IMR-90 (cell line): ENCODE data around the gene TVP23A.

Experiments
- POLR2A ChIP-seq: IDR thresholded peaks from 2 replicates; pipeline ENCODE4 v1.6.1; 2012; ENCODE audit warnings: mild to moderate bottlenecking, low read depth, low read length
- TF ChIP-seq, protein P1 (sequence below): fragments of 150-350 bp; IDR thresholded peaks from 2 replicates; pipeline ENCODE4 v1.6.1; 2017; ENCODE audit warnings: mild to moderate bottlenecking, antibody characterized with exemption, low read length, low read depth
- TF ChIP-seq, protein P2 (sequence below): fragments of 150-350 bp; IDR thresholded peaks from 2 replicates; pipeline ENCODE4 v1.6.1; 2016; ENCODE audit warnings: low read depth, mild to moderate bottlenecking, low read length, moderate library complexity, borderline replicate concordance
- TF ChIP-seq, protein P3 (sequence below): conservative IDR thresholded peaks from 2 replicates; pipeline ENCODE4 v1.5.1; 2012; ENCODE audit warnings: mild to moderate bottlenecking, low read depth, low read length, improper control_type of control experiment

DNA sequence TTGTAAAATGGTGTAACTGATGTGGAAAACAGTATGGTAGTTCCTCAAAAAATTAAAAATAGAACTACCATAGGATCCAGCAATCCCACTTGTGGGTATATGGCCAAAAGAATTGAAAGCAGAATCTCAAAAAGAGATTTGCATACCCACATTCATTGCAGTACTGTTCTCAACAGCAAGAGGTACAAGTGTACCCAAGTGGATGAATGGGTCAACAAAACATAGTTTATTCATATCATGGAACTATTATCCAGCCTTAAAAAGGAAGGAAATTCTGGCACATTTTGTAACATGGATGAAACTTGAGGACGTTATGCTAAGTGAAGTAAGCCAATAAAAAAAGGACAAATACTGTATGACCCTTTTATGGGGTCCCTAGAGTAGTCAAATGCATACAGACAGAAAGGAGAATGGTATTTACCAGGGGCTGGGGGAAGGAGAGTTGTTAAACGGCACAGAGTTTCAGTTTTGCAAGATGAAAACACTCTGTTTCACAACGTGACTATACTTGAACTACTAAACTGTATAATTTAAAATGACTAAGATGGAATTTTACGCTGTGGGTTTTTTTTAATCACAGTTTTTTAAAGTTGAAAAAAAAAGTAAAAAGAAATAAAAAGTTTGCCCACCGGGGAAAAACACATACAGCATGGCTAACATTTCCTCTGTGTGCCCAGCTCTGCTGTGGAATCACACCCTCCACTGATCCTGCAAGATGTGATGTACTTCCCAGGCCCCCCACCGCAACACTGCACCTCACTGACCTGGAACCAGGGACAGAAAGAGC, 6.1 kb downstream of the TVP23A start:
- TF ChIP-seq, protein P1, sequence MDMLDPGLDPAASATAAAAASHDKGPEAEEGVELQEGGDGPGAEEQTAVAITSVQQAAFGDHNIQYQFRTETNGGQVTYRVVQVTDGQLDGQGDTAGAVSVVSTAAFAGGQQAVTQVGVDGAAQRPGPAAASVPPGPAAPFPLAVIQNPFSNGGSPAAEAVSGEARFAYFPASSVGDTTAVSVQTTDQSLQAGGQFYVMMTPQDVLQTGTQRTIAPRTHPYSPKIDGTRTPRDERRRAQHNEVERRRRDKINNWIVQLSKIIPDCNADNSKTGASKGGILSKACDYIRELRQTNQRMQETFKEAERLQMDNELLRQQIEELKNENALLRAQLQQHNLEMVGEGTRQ, result no peak
- TF ChIP-seq POLR2A, result no peak
- TF ChIP-seq, protein P2, sequence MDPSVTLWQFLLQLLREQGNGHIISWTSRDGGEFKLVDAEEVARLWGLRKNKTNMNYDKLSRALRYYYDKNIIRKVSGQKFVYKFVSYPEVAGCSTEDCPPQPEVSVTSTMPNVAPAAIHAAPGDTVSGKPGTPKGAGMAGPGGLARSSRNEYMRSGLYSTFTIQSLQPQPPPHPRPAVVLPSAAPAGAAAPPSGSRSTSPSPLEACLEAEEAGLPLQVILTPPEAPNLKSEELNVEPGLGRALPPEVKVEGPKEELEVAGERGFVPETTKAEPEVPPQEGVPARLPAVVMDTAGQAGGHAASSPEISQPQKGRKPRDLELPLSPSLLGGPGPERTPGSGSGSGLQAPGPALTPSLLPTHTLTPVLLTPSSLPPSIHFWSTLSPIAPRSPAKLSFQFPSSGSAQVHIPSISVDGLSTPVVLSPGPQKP, result no peak
- TF ChIP-seq, protein P3, sequence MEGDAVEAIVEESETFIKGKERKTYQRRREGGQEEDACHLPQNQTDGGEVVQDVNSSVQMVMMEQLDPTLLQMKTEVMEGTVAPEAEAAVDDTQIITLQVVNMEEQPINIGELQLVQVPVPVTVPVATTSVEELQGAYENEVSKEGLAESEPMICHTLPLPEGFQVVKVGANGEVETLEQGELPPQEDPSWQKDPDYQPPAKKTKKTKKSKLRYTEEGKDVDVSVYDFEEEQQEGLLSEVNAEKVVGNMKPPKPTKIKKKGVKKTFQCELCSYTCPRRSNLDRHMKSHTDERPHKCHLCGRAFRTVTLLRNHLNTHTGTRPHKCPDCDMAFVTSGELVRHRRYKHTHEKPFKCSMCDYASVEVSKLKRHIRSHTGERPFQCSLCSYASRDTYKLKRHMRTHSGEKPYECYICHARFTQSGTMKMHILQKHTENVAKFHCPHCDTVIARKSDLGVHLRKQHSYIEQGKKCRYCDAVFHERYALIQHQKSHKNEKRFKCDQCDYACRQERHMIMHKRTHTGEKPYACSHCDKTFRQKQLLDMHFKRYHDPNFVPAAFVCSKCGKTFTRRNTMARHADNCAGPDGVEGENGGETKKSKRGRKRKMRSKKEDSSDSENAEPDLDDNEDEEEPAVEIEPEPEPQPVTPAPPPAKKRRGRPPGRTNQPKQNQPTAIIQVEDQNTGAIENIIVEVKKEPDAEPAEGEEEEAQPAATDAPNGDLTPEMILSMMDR, result no peak
